22Rv1 (cell line): ENCODE measurements around the gene PNP.

Experiments
- ZFX ChIP-seq: fragments of 450-650 bp; IDR thresholded peaks from 2 replicates; pipeline ENCODE4 v1.6.1; 2017; ENCODE audit warnings: antibody characterized with exemption, borderline replicate concordance
- TF ChIP-seq, protein P1 (sequence below): fragments of 450-650 bp; IDR thresholded peaks from 2 replicates; pipeline ENCODE4 v1.5.1; 2017; ENCODE audit warnings: mild to moderate bottlenecking

DNA sequence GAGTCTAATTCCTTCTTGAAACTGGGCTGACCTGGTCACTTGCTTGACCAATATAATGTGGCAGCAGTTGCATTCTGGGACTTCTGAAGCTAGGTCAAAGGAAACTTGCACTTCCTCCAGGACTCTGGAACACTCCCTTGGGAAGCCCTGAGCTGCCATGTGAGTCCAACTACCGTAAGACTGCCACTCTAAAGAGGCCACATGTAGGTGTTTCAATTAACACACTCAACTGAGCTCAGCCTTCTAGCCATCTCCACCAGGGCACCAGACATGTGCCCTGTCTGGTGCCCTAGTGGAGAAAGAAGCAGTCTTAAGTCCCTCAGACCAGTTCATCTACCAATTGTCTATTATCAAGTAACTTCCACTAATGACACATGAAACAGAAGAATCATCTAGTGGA, 49.8 kb upstream of the PNP start:
- TF ChIP-seq, protein P1, sequence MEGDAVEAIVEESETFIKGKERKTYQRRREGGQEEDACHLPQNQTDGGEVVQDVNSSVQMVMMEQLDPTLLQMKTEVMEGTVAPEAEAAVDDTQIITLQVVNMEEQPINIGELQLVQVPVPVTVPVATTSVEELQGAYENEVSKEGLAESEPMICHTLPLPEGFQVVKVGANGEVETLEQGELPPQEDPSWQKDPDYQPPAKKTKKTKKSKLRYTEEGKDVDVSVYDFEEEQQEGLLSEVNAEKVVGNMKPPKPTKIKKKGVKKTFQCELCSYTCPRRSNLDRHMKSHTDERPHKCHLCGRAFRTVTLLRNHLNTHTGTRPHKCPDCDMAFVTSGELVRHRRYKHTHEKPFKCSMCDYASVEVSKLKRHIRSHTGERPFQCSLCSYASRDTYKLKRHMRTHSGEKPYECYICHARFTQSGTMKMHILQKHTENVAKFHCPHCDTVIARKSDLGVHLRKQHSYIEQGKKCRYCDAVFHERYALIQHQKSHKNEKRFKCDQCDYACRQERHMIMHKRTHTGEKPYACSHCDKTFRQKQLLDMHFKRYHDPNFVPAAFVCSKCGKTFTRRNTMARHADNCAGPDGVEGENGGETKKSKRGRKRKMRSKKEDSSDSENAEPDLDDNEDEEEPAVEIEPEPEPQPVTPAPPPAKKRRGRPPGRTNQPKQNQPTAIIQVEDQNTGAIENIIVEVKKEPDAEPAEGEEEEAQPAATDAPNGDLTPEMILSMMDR: no peak
- no peak for TF ChIP-seq ZFX
